Tibial nerve (tissue), 3 donors: ENCODE results near the gene CAVIN2.

Experiments used
- POLR2A ChIP-seq, 2 donors: fragments of 450-650 bp; IDR thresholded peaks; one replicate each; pipeline ENCODE4 v1.6.1; 2017; ENCODE audit warnings: antibody characterized with exemption in 2 of 2, mild to moderate bottlenecking in 2 of 2, moderate library complexity in 2 of 2
- TF ChIP-seq, protein P1 (sequence below), 5 experiments: fragments of 200-600 bp in 3 of 5; fragments of 450-650 bp in 2 of 5; sonication (generic) in 3 of 5; IDR thresholded peaks; one replicate each; pipeline ENCODE4 v1.5.1; 2016 to 2019; ENCODE audit warnings: antibody characterized with exemption in 5 of 5, mild to moderate bottlenecking in 3 of 5, moderate library complexity in 2 of 5

- no peak for TF ChIP-seq POLR2A (IDR thresholded peaks at IDR 0.05)
- TF ChIP-seq, protein P1, sequence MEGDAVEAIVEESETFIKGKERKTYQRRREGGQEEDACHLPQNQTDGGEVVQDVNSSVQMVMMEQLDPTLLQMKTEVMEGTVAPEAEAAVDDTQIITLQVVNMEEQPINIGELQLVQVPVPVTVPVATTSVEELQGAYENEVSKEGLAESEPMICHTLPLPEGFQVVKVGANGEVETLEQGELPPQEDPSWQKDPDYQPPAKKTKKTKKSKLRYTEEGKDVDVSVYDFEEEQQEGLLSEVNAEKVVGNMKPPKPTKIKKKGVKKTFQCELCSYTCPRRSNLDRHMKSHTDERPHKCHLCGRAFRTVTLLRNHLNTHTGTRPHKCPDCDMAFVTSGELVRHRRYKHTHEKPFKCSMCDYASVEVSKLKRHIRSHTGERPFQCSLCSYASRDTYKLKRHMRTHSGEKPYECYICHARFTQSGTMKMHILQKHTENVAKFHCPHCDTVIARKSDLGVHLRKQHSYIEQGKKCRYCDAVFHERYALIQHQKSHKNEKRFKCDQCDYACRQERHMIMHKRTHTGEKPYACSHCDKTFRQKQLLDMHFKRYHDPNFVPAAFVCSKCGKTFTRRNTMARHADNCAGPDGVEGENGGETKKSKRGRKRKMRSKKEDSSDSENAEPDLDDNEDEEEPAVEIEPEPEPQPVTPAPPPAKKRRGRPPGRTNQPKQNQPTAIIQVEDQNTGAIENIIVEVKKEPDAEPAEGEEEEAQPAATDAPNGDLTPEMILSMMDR (IDR thresholded peaks at IDR 0.05), result no peak
Measured at GRCh38 chr2:191800874-191801273, 46.0 kb downstream of the CAVIN2 start.
